Measurements from ENCODE around the gene PTPRO.

PTPRO gene

DNA sequence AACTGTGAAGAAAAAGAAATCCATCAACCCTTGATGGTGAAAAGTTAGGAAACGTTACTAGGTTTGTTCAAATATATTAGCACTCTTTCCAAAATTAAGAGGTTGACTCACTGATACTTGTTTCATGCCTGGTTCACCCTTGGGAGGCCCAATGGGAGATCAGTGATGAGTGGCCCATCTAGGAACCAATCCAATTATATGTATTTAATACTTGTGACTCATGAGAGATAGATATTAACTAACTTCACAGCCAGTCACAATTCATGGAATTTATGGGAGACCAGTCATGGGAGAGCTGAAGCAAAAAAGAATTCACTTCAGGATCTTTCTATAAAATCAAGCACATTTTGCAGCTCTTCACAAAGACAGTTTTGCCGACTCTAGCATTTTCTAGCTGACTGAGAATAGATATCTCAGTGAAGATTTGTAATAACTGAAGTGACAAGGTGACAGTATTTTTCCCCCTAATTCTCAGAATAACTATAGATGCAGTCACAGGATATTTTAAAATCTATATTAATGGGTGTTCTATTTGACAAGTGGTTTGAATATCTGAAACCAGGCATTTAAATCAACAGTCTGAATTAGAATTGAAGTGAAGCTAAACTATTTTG is 236.7 kb downstream of the PTPRO start:
- DNase-seq (ENCODE audit: low spot score): peak; percentile 47

DNA sequence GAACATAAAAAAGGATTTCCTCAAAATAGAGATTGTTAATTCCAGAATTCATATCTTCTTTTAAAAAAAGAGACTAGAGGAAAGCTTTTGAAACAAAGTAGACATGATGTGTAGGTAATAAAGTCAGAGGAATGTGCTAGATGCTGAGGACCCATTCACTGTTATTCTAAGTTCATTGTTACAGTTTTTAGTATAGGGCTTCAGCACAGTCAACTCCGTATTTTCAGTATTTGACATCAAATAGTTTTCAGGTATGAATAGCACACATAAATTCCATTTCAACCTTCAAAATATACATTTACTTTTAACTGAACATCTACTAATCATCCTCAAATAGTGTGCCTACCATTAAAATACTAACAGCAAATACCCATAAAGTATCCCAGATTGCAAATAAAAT is 239.1 kb downstream of the PTPRO start:
- DNase-seq (ENCODE audit: low spot score): no peak

DNA sequence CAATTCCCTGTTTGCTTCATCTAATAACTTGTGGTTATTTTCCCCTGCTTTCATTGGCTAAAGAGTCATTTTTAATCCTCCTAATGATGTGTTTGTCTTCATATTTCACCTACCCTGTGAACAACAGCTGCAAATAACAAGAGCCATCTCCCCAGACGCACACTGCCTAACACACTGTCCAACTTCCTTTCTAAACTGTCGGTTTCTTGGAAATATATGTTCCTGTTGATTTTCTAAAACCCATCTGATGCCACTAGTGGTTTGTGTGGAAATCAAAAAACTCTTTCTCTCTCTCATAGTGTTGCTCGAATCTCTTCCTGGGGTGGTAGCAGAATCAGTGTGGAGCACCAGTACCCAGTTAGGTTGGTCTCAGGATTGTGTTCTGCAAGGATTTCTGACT is 240.0 kb downstream of the PTPRO start:
- DNase-seq (ENCODE audit: low spot score): peak; percentile 62

DNA sequence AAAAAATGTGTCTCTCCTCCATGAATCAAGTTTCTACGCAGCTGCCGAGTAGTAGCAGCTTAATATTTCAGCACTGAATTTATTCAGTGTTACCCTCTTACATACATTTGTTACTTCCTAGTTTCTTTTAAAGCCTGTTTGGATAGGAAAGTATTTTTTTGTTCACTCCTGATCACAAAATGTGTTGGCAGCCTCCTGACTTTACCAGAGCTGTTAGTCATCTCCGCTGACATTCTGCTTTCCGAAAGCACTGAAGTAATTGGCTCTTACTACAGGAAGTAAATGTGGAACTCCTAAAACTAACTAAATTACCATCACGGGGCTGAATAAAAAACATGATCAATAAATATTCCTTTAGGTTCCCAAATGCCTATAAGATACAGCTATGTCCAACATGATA is 241.4 kb downstream of the PTPRO start:
- peak; percentile 78 for DNase-seq (ENCODE audit: low spot score)

DNA sequence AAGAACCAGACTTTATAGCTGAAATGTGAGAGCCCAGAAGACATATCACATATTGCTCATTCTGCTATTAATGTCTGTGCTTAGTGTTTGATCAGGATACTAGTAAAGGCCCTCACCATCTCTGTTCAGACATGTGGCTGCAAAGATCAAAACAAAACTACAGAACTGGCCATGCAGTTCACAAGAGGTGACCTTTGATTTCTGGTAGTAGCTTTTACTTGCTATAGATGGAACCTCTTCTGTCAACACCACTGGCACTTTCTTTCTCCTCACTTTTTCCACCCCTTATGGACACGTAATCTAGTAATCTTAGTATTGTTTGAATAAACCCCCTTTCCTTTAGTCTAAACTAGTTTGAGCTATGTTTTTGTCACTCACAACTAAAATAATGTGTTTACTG is 252.0 kb downstream of the PTPRO start:
- DNase-seq (ENCODE audit: low spot score): no peak

DNA sequence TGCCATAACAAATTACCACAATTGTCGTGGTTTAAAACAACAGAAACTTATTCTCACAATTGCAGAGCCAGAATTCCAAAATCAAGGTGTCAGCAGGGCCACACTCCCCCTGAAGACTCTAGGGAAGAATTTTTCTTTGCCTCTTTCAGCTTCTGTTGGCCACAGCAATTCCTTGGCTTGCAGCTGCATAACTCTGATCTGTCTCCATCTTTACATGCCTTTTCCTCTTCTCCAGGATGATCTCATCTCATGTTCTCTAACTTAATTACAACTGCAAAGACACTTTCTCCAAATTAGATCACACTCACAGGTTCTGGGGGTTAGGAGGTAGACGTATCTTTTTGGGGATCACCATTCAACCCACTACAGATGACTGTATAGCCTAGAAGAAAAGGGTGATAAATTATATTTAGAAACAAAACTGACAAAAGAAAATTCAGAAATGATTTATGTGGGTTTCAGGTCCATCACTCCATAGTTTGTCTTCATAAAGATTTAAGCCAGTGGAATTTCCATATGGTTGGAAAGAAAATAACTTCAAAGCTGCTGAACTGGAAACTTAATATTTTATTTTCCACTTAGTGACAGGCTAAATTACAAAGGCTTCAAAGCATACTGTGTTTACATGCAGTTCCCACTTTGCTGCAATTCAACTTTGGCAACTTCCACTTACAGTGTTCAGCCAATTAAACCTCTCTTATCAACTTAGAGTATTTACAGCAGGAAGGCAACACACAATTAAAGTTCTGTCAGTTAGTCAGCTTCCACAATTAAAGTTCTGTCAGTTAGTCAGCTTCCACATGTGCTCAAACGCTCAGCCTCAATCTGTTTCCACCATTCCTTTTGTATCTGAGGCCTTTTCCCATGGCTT is 253.6 kb downstream of the PTPRO start:
- no peak for DNase-seq (ENCODE audit: low spot score)

DNA sequence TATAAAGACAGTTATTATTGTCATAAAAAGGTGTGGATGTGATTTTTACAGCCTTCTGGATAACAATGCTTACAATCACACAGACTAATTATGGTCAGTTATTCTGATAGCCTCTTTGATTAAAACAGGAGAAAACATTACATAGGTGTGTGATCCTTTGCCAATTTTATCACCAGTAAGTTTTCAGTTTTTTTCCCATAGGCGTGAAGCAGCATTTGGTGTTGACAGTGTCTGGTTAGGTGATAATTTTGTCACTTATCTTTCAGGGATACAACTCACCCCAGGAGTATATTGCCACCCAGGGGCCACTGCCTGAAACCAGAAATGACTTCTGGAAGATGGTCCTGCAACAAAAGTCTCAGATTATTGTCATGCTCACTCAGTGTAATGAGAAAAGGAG is 258.1 kb downstream of the PTPRO start:
- no peak for DNase-seq (ENCODE audit: low spot score)

DNA sequence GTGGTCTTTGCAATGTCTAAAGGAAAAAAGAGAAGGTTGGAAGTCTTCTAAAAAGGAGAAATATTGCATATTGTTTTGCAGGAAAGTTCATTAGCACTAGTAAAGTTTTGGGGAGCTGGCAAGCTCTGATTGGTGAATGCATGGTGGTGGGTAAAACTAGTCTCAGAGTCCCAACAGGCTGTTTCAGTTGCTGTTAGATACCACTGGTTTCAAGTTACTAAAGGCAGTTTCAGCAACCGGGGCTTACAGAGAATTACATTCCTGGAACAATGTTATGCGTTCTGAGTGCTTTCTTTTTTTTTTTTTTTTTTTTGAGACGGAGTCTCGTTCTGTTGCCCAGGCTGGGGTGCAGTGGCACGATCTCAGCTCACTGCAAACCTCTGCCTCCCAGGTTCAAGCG is 258.7 kb downstream of the PTPRO start:
- DNase-seq (ENCODE audit: low spot score): no peak

DNA sequence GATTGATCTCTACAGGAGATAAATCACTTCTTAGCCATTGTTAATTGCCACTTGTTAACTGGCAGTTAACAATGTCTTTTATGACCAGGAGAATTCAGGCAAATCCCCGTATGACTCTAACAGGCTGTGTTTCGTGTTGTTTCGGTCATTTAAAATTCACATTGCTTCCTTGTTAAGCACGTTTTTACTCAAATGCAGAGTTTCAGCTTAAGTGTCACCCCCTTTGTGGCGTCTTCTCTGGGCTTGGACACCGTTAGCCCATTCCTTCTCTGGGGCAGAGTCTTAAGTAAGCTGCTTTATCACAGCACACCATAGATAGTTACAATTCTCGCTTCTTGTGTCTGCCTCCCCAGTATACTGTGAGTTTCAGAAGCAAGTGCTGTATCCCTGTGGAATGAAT is 261.5 kb downstream of the PTPRO start:
- DNase-seq (ENCODE audit: low spot score): no peak

DNA sequence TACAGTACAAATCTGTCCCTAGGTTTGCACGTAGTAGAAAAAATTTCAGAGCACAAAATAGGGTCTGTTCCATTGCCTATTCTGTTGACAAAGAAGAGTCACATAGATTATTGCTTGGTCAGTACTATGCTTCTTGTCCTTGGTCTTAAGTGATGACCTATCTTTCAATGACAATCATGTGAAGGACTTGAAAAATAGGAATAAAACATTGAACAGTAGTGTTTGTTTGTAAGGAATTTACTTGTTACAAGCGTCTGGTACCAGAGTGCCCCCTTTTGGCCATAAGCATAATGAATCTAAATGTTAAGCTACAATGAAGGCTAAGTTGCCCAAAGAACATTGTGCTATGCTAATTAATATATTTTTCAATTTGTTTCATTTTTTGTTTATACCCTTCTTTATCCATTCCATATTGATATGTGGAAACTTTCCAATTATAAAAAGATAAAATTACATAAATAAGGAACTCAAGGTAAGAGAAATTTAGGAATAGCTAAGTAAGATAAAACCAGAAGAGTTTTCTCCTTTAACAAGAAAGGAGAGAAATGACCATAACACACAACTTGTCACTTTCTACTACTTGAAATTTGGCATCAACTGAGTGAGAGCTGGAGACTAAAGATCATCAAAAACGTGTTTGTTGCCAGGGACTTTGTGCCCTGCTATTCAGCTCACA is 262.2 kb downstream of the PTPRO start:
- peak; percentile 49 for DNase-seq (ENCODE audit: low spot score)

DNA sequence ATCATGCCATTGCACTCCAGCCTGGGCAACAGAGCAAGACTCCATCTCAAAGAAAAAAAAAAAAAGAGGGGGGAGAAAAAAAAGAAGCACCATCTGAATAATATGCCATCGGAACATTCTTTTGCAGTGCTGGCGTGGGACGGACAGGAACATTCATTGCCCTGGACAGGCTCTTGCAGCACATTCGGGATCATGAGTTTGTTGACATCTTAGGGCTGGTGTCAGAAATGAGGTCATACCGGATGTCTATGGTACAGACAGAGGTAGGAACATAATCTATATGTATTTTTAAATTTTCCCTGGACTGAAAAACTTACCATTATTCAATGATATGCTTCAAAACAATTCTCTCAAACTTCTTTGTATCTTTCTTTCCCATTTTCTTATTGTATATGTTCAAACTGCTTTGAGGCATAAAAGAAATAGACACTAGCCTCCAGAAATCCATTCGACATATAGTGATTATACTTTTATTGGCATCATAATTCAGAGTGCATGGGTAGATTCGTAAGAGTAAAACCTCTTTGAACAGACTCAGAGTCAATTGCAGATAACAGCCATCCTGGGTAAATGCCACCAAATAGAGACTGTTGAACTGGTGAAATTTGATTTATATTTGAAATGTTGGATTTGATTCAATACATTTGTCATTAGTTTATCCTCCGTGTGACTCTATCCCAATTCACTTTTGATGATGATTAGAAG is 267.2 kb downstream of the PTPRO start:
- no peak for DNase-seq (ENCODE audit: low spot score)

DNA sequence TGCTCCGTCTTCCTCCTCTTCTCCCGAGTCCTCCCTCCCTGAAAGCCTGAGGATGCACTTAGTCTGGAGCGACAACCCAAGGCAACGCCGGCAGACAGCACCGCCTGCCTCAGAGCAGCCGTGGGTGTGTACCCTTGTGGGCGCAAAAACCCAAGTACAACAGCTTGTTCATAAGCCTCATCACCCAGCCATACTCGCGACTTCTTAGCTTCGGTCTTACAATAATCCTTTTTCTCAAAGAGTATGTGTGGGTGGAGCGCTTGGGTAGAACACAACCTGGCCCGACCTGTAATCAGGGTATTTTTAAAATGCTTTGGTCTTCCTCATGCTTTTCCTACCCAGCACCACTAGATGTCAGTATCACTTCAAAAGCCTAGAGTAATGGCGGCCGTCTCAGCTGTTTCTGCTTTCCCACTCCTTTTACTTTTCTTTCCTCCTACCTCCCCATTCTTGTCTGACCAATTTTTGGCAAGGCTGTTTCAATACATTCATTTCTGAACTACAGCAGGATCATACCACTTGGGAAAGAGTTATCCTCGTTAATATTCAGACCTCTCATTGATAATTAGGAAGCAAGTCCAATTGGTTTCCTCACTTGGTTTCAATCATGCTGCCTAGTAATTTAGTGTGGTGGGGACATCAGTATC is 268.0 kb downstream of the PTPRO start:
- peak; percentile 76 for DNase-seq (ENCODE audit: low spot score)

DNA sequence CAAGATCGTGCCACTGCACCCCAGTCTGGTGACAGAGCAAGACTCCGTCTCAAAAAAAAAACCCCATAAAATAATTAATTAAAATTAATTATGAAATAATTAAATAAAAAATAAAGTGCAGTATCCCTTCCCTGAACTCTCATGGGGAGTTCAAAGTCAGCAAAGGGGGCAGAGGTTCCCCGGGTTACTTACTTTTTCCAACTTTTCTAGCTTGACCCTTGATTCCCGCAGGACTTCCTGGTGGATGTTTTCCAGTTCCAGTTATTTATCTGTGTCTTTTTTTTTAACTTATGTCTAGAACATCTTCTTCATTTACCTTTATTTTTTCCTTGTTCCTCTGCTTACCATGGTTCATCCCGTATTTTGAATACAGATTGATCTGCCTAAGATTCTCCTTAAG is 269.5 kb downstream of the PTPRO start:
- no peak for DNase-seq (ENCODE audit: low spot score)

DNA sequence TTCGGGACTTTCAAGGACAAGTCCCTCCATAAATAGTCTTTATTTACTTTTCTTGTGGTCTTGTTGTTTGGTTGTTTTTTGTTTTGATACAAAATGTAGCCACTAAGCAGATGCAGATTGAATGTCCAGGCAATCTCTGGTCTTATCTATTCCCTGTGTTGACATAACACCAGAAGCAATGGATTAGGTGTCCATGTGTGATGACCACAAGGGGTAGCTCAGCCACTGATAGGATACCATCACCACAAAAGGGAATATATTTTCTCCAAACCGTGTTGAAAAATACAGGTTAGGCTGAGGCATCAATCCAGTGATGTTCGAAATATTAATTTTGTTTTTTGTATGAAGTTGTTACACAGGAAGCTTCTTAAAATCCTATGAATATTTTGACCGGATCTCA is 270.6 kb downstream of the PTPRO start:
- DNase-seq (ENCODE audit: low spot score): no peak

DNA sequence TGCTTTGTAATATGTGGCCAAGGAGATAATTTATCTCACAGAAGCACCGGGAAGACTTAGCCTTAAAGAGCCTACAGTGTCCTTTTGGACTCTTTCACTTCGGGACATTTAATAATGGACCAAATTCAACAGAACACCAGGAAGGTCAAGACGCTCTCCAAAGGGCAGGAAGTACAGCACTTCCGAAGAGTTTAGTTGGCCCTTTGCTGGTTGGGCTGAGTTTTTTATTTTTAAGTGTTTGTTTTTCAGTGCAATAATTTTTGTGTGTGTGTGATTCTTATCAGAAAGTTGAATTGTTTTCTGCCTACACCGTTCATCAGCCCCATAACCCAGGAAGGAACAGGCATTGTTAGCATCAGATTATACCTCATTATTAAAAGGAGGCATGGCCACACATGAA is 273.9 kb downstream of the PTPRO start:
- no peak for DNase-seq (ENCODE audit: low spot score)

DNA sequence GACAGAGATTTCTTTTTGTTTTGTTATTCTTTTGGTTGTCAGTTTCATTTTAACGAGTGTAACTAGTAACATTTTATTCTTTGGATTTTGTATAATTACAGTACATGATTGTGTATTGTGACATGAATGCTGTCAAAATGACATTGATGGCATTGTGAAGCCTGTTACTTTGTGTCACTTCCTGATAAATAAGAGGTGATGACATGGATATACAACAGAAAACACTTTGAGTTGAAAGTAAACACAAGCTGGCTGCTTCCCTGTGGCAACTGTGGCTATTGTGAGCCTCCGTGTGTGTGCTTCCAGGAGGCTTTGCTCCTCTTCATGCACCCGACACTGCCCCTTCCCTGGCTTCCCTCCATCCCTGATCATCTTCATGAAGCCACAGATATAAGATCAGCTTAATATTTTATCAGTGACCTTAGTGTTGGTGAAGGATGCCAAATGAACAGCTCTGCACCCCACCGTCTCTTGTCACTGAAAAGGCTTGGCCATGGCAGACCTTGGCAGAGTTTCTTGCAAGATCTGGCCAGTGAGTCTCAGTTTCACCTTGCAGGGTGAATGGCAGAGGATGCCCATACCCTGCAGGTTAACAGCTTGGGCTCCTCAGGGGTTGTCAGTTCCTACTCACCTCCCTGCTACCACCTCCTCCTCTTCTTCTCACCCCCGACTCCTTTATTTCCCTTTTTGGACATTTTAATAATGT is 275.0 kb downstream of the PTPRO start:
- no peak for DNase-seq (ENCODE audit: low spot score)

DNA sequence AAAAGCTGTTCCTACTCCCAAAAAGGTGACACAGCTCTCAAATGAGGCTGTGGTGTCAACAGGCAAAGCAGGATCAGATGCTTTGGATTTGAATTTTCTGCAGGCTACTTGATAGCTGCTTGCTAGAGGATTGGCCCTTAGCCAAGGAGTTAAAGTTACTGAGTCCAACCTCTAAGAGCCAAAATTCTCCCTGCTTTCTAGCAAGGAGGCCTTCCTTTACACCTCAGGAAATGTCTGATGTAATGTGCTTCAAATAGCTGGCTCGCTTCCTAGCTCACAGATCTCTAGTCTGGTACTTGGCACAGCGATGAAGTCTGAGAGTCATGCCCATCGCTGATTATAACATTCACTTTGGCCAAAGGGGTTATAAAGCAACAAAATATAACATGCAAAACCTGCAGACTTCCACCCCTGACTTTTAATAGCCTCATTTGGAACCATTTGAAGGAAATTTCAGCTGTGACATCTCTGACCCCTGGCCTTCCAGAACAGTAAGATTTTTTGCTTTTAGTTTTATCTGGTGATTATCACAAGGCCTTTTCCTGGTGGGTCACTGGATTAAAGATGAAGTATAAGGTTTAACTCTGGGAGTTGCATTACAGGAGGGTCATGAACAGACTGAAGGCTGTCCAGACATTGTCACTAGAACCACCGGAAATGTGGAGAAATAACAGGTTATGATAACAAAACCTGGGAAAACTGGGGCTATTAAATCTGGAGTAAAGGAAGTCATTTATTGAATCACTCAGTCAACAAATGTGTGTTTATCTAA is 277.1 kb downstream of the PTPRO start:
- DNase-seq (ENCODE audit: low spot score): no peak

DNA sequence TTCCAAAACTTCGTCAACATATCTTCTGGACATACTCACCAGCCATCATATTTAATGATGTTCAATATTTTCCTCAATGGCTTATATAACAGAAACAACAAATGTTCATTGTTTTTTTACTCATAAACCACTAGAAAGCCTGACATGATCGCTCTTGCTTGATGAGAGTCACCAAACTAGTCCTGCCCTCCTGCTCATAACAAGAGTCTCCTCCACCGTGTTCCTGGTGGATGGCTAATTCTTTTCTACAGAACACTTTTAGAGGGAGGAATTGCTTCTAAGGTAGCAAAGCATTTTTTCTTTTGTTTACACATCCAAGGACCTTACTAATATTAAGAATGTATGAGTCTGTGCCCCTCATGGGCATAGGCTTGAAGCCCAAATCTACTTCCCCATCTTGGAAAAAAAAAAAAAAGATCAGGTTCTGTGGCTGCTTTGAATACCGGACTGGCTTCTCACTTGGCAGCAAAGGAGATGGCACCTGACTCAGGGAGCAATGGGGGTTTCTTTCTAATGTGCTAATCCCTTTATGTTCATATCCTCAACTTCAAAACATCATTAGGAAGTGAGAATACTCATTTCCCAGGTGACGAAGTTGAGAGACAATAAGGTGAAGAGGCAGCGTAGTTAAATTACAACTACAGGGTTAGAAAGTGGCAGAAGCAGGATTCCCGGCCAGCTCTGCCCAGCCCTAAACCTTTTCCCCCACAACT is 278.1 kb downstream of the PTPRO start:
- DNase-seq (ENCODE audit: low spot score): no peak

DNA sequence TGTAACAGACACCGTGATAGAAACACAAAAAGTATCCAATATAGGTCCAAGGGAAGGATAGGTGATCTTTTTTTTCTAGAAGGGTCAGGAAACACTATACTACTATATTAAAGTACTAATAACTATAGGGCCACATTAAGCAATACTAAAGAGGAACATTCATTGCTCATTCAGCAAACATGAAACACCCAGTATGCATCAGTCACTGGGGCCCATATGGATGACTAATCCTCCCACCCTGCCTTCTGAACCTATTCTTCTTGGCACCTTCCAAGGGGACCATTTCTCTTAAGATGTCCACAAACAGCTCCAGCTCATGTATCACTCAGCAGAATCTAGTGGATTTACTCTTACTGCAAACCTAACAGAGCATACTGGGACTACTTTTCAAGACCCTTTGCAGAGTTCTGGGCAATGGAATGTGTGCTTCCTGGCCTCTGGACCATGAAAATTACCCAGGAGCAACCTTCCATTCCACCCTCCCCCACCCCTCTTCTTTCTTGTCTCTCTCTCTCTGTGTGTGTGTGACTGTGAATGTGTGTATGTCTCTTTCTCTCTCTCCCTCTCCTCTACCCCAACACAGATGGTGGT is 279.0 kb downstream of the PTPRO start:
- no peak for DNase-seq (ENCODE audit: low spot score)
